ENCODE results near the gene LZTR1.

LZTR1 gene

GRCh38 chr22:21020802-21021429 is 38.8 kb downstream of the LZTR1 start:
- Histone ChIP-seq H3K4me3 (ENCODE audit: low read depth in 1 of 2, low read length in 2 of 2) (no peak overlapping the region), H3K27ac (ENCODE audit: low read depth, low read length) (no peak overlapping the region), H3K27me3 (ENCODE audit: control insufficient read depth in 1 of 2, insufficient read depth in 2 of 2, low read length in 2 of 2) (no peaks in the 10 kb centered on the region), H3K9me3 (ENCODE audit: low read length) (no peaks in the 10 kb centered on the region), H3K36me3 (ENCODE audit: insufficient read depth, low read length) (no peaks in the 10 kb centered on the region), H3K9ac (ENCODE audit: low read length) (no peak overlapping the region), H3K4me1 (ENCODE audit: insufficient read depth, low read length) (no peaks in the 10 kb centered on the region)

GRCh38 chr22:21022507-21022906 is 40.4 kb downstream of the LZTR1 start:
- no peaks in the 10 kb centered on the region for H3K36me3 ChIP-seq (ENCODE audit: insufficient read depth, low read length)
- no peaks in the 10 kb centered on the region for H3K27me3 ChIP-seq (ENCODE audit: control insufficient read depth in 1 of 2, insufficient read depth in 2 of 2, low read length in 2 of 2)
- no peak overlapping the region for H3K9ac ChIP-seq (ENCODE audit: low read length)
- H3K27ac ChIP-seq (ENCODE audit: low read depth, low read length) = no peak overlapping the region
- H3K4me3 ChIP-seq (ENCODE audit: low read depth in 1 of 2, low read length in 2 of 2) = no peak overlapping the region
- no peaks in the 10 kb centered on the region for H3K9me3 ChIP-seq (ENCODE audit: low read length)
- H3K4me1 ChIP-seq (ENCODE audit: insufficient read depth, low read length) = no peaks in the 10 kb centered on the region

GRCh38 chr22:21022955-21023614 is 41.0 kb downstream of the LZTR1 start:
- H3K4me3 ChIP-seq (ENCODE audit: low read depth in 1 of 2, low read length in 2 of 2) = no peak overlapping the region
- H3K27ac ChIP-seq (ENCODE audit: low read depth, low read length) = no peak overlapping the region
- no peaks in the 10 kb centered on the region for H3K4me1 ChIP-seq (ENCODE audit: insufficient read depth, low read length)
- peaks cover 0 to under 1% of the 10 kb centered on the region in 2 donors for H3K27me3 ChIP-seq (ENCODE audit: control insufficient read depth in 1 of 2, insufficient read depth in 2 of 2, low read length in 2 of 2)
- H3K36me3 ChIP-seq (ENCODE audit: insufficient read depth, low read length) = no peaks in the 10 kb centered on the region
- H3K9ac ChIP-seq (ENCODE audit: low read length) = no peak overlapping the region
- no peaks in the 10 kb centered on the region for H3K9me3 ChIP-seq (ENCODE audit: low read length)

- Histone ChIP-seq H3K4me3 (ENCODE audit: low read depth in 1 of 2, low read length in 2 of 2) (no peak overlapping the region), H3K9me3 (ENCODE audit: low read length) (no peaks in the 10 kb centered on the region)
These were observed 43.2 kb downstream of the LZTR1 start for GRCh38 chr22:21025266-21025665.

GRCh38 chr22:21025763-21026755 is 44.0 kb downstream of the LZTR1 start:
- Histone ChIP-seq H3K36me3 (ENCODE audit: insufficient read depth, low read length) (no peaks in the 10 kb centered on the region), H3K27ac (ENCODE audit: low read depth, low read length) (no peak overlapping the region), H3K4me3 (ENCODE audit: low read depth in 1 of 2, low read length in 2 of 2) (no peak overlapping the region), H3K4me1 (ENCODE audit: insufficient read depth, low read length) (no peaks in the 10 kb centered on the region), H3K9me3 (ENCODE audit: low read length) (no peaks in the 10 kb centered on the region), H3K27me3 (ENCODE audit: control insufficient read depth in 1 of 2, insufficient read depth in 2 of 2, low read length in 2 of 2) (peaks cover 5 to 18% of the 10 kb centered on the region in 2 donors), H3K9ac (ENCODE audit: low read length) (no peak overlapping the region)

More at GRCh38 chr22:21025266-21025665, 43.2 kb downstream of the LZTR1 start:
- no peaks in the 10 kb centered on the region for H3K4me1 ChIP-seq (ENCODE audit: insufficient read depth, low read length)
- no peak overlapping the region for H3K27ac ChIP-seq (ENCODE audit: low read depth, low read length)
- H3K36me3 ChIP-seq (ENCODE audit: insufficient read depth, low read length) = no peaks in the 10 kb centered on the region
- no peak overlapping the region for H3K9ac ChIP-seq (ENCODE audit: low read length)
- peaks cover 0 to 10% of the 10 kb centered on the region in 2 donors for H3K27me3 ChIP-seq (ENCODE audit: control insufficient read depth in 1 of 2, insufficient read depth in 2 of 2, low read length in 2 of 2)

- no peak overlapping the region for H3K9ac ChIP-seq (ENCODE audit: low read length)
- H3K4me3 ChIP-seq (ENCODE audit: low read depth in 1 of 2, low read length in 2 of 2) = no peak overlapping the region
- H3K9me3 ChIP-seq (ENCODE audit: low read length) = no peaks in the 10 kb centered on the region
- peaks cover 5 to 28% of the 10 kb centered on the region in 2 donors for H3K27me3 ChIP-seq (ENCODE audit: control insufficient read depth in 1 of 2, insufficient read depth in 2 of 2, low read length in 2 of 2)
- H3K36me3 ChIP-seq (ENCODE audit: insufficient read depth, low read length) = no peaks in the 10 kb centered on the region
- no peaks in the 10 kb centered on the region for H3K4me1 ChIP-seq (ENCODE audit: insufficient read depth, low read length)
- no peak overlapping the region for H3K27ac ChIP-seq (ENCODE audit: low read depth, low read length)
These were observed 44.9 kb downstream of the LZTR1 start for GRCh38 chr22:21026783-21027692.

- Histone ChIP-seq H3K36me3 (ENCODE audit: insufficient read depth, low read length) (no peaks in the 10 kb centered on the region), H3K27ac (ENCODE audit: low read depth, low read length) (no peak overlapping the region), H3K4me3 (ENCODE audit: low read depth in 1 of 2, low read length in 2 of 2) (no peak overlapping the region), H3K27me3 (ENCODE audit: control insufficient read depth in 1 of 2, insufficient read depth in 2 of 2, low read length in 2 of 2) (peaks cover 5 to 38% of the 10 kb centered on the region in 2 donors), H3K9me3 (ENCODE audit: low read length) (no peaks in the 10 kb centered on the region), H3K9ac (ENCODE audit: low read length) (no peak overlapping the region), H3K4me1 (ENCODE audit: insufficient read depth, low read length) (no peaks in the 10 kb centered on the region)
These were observed 46.5 kb downstream of the LZTR1 start for GRCh38 chr22:21028277-21029251.

- Histone ChIP-seq H3K36me3 (ENCODE audit: insufficient read depth, low read length) (no peaks in the 10 kb centered on the region), H3K4me1 (ENCODE audit: insufficient read depth, low read length) (no peaks in the 10 kb centered on the region), H3K27ac (ENCODE audit: low read depth, low read length) (no peak overlapping the region), H3K27me3 (ENCODE audit: control insufficient read depth in 1 of 2, insufficient read depth in 2 of 2, low read length in 2 of 2) (peaks cover 5 to 38% of the 10 kb centered on the region in 2 donors), H3K9me3 (ENCODE audit: low read length) (no peaks in the 10 kb centered on the region), H3K9ac (ENCODE audit: low read length) (no peak overlapping the region), H3K4me3 (ENCODE audit: low read depth in 1 of 2, low read length in 2 of 2) (no peak overlapping the region)
These were observed 47.5 kb downstream of the LZTR1 start for GRCh38 chr22:21029486-21030025.

GRCh38 chr22:21030032-21030431 is 47.9 kb downstream of the LZTR1 start:
- Histone ChIP-seq H3K27me3 (ENCODE audit: control insufficient read depth in 1 of 2, insufficient read depth in 2 of 2, low read length in 2 of 2) (peaks cover 5 to 38% of the 10 kb centered on the region in 2 donors), H3K4me1 (ENCODE audit: insufficient read depth, low read length) (no peaks in the 10 kb centered on the region)

More at GRCh38 chr22:21030032-21030431, 47.9 kb downstream of the LZTR1 start:
- H3K9me3 ChIP-seq (ENCODE audit: low read length) = no peaks in the 10 kb centered on the region
- H3K36me3 ChIP-seq (ENCODE audit: insufficient read depth, low read length) = no peaks in the 10 kb centered on the region
- no peak overlapping the region for H3K4me3 ChIP-seq (ENCODE audit: low read depth in 1 of 2, low read length in 2 of 2)
- H3K9ac ChIP-seq (ENCODE audit: low read length) = no peak overlapping the region
- no peak overlapping the region for H3K27ac ChIP-seq (ENCODE audit: low read depth, low read length)
